HG02678 (cell line): ENCODE data around the gene PLAC1.

Experiments used
- ATAC-seq: cut with Tn5 transposase; IDR thresholded peaks from one replicate; pipeline ENCODE4 v1.9.1; 2021; ENCODE audit warnings: mild to moderate bottlenecking, moderate library complexity; ENCODE audit not compliant: unreplicated experiment

Gene PLAC1

GRCh38 chrX:134545510-134545909, 112.8 kb downstream of the PLAC1 start:
- no peak for ATAC-seq

DNA sequence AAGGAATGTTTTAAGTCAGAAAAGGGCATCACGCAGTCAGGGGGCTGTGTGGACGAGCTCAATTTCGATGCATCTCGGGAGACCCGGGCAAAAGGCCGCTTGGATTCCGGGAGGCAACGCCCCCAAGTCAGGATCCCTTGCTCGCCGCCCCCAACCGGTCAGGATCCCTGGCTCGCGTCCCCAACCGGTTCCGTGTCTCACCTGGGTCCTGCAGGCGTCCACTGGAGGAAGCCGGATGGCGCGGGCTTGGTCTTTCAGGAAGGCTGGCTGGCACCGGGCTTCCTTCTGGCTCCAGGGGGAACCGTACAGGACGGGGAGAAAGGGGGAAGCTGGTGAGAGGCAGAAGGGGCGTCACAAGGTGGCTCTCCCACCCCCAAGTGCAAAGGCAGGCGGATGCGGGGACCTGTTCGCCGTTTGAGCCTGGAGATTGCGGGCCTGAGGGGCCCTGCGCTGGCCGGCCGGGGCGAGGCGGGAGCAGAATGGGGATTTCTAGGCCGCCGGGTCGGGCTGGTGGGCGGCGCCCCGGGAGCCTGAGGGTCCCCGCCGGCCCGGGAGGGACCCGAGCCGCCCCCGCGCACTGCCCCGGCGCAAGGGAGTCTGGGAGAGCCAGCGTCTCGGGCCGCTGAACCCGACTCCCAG, 113.6 kb downstream of the PLAC1 start:
- no peak for ATAC-seq

DNA sequence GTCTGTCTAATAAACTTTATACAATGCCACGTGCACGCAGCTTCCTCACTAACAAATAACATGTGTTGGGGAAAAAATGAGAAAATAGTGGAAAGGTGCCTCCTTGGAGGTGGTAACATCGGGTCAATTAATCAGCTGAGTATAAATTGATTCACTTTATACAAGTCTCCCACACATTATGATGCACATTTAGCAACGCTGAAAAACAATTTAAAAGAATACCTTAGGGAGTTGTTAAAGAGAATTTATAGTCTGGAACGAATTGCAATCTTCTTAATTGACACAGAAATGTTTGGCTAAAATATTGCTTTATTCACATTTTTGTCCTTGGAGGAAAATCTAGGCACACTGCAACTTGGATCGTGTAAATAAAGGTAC, 114.1 kb downstream of the PLAC1 start:
- no peak for ATAC-seq

GRCh38 chrX:134543288-134543687, 115.0 kb downstream of the PLAC1 start:
- no peak for ATAC-seq

DNA sequence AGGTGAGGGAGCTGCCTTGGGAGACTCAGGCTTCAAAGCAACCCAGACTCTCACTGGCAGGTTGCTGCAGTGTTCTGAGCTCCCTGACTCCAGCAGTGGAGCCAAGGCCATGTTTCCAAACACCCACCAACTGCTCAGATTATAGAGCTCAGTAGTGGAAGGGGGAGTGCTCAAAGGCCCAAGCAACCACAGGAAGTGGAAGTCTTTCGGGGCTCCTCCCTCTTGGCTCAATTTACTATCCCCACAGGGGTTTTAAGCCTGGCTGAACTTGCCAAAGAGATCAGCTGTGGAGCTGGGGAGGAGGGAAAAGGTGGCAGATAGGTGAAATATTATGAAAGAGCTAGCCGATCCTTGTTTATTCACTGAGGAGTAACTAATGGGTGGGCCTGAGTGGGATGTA, 115.8 kb downstream of the PLAC1 start:
- no peak for ATAC-seq

GRCh38 chrX:134541906-134542305, 116.4 kb downstream of the PLAC1 start:
- ATAC-seq = no peak

- ATAC-seq = no peak
Observed at GRCh38 chrX:134538316-134538715, 120.0 kb downstream of the PLAC1 start.

DNA sequence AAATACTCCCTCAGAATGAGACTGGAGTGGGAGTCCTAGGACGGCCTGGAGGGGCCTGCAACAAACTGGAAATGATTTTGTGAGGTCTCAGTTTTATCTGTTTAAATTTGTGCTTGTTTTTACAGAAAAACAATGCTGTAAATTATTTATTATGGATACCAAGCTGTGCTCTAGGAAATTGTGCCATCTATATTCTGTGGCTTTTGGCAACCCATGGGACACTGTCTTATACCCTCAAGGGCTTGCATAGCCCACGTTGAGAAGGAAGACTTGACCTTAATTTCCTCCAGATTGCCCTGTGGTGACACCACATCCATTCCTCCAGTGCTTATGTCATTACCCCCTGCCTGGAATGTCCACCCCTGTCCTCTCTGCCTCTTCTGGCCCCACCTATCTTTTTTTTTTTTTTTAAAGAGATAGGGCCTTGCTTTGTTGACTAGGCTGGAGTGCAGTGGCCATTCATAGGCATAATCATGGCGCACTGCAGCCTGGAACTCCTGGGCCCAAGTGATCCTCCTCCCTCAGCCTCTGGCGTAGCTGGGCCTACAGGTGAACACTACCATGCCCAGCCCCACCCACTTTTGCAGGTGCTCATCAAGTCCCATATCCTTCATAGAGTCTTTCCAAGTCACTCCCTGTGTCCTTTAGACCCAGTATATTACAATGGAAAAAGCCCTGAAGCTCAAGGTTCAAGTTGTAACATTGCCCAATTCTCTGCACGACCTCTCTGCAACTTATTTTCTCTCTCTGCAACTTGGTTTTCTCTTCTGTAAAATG, 120.9 kb downstream of the PLAC1 start:
- ATAC-seq = no peak

- ATAC-seq = no peak
Observed at GRCh38 chrX:134533952-134534351, 124.3 kb downstream of the PLAC1 start.

DNA sequence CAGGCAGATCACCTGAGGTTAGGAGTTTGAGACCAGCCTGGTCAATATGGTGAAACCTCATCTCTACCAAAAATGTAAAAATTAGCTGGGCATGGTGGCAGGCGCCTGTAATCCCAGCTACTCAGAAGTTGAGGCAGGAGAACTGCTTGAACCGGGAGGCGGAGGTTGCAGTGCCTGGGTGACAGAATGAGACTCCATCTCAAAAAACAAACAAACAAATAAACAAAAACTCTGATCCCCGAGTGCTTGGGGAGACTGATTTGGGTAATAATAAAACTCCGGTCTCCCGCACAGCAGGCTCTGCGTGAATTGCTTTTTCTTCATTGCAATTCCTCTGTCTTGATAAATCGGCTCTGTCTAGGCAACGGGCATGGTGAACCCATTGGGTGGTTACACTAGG, 124.9 kb downstream of the PLAC1 start:
- no peak for ATAC-seq

GRCh38 chrX:134530845-134531244, 127.4 kb downstream of the PLAC1 start:
- ATAC-seq = no peak

GRCh38 chrX:134529481-134529880, 128.8 kb downstream of the PLAC1 start:
- no peak for ATAC-seq

GRCh38 chrX:134528960-134529359, 129.3 kb downstream of the PLAC1 start:
- no peak for ATAC-seq

DNA sequence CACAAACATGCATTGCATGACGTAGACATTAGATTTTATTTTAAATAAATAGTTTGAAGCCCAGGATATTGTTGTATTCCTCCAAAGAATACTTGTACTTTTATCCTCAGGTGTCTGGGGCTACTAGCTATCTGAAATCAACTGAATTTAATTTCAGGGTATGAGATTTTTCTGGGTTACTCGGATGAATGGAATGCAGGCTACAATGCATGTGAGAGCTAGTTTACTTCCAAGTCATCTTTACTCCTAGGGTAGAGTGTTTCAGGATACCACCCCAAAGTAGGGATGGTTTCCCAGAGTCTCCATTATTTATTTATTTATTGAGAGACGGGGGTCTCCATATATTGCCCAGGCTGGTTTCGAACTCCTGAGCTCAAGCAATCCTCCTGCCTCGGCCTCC, 131.9 kb downstream of the PLAC1 start:
- no peak for ATAC-seq

DNA sequence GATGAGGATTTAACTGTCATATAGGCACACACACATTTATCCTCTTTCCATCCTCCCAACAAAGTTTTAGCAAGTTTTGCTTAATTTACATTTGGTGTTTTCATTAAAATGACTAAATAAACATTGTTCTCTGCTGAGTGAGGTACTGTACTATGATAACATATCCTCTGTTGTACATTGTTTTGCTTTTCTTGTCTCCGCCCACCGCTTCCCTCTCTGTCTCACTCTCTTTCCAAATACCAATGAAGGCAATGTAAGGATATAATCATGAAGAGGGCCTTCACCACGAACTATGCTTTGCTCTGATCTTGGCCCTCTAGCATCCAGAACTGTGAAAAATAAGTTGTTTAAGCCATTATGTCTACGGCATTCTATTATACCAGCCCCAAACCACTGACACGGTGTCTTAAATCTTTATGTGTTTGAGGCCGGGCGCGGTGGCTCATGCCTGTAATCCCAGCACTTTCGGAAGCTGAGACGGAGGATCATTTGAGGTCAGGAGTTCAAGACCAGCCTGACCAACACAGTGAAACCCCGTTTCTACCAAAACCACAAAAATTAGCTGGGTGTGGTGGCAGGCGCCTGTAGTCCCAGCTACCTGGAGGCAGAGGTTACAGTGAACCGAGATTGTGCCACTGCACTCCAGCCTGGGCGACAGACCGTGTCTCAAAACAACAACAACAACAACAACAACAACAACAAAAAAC, 133.0 kb downstream of the PLAC1 start:
- no peak for ATAC-seq

GRCh38 chrX:134524181-134524580, 134.1 kb downstream of the PLAC1 start:
- no peak for ATAC-seq

- peak; percentile 52 for ATAC-seq
Observed at GRCh38 chrX:134520860-134521390, 137.3 kb downstream of the PLAC1 start.
